GM18520 (cell line): ENCODE measurements around the gene TBXA2R.

Source experiments
- ATAC-seq: cut with Tn5 transposase; IDR thresholded peaks from one replicate; pipeline ENCODE4 v1.9.1; 2021; ENCODE audit not compliant: unreplicated experiment

TBXA2R gene

GRCh38 chr19:3607303-3608078 is 816 bp upstream of the TBXA2R start:
- no peak for ATAC-seq

DNA sequence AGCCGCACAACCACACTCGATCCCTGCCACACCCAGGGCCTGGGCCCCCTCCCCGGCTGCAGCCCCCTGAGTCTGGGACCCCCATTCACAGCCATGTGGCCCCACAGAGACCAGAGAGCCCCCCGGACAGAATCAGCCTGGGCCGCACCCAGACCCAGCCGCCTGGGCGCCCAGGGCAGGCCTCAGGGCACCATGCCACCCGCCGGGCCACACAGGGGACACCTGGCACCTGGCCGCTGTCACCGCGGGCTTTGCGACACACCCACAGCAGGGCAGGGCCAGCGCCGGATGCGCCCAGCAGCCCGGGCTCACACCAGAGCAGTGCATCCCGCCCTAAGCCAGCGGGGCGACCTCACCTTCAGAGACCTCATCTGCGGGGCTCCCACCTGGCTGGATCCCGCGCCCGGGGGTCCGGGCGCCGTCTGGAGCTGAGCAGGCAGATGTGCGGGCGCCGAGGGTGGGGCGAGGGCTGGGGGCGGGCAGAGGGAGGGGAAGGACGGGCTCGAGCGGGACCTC is 443 bp downstream of the TBXA2R start:
- ATAC-seq, result no peak

GRCh38 chr19:3605770-3606169 is 905 bp downstream of the TBXA2R start:
- no peak for ATAC-seq

GRCh38 chr19:3605361-3605760 is 1.3 kb downstream of the TBXA2R start:
- no peak for ATAC-seq

GRCh38 chr19:3604987-3605343 is 1.7 kb downstream of the TBXA2R start:
- ATAC-seq, result no peak

DNA sequence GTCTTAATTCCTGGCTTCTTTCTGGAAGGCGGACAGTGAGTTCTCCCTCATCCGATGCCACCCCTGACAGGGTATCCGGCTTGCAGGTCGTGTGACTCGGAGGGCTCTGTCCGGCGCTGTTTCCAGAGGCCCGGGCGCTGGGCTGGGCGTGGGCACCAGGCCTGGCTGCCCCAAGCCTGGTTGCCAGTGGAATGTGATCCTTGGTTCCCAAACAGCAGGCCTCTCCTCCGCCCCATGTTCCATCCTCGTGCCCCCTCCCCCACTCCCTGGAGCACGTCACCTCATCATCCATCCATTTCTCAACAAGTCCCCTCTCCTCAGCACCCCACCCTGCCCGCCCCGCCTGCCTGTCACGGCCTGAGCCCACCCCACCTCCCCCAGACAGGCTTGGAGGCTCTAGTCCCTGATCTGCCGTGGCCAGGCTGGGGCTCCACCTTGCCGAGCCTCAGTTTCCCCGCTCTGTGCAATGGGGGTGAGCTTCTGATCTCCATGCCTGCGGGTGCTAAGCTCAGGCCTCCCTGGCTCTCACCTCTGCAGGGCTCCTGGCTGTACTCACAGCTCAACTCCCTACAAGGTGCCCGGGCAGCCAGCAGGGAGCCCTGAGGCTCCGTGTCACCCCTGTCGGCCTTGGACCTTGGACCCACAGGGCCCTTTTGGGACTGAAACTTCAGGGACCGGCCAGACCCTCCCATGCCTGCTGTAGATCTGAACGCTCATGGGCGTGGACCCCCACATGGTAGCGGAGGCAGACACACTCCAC is 2.3 kb downstream of the TBXA2R start:
- no peak for ATAC-seq

DNA sequence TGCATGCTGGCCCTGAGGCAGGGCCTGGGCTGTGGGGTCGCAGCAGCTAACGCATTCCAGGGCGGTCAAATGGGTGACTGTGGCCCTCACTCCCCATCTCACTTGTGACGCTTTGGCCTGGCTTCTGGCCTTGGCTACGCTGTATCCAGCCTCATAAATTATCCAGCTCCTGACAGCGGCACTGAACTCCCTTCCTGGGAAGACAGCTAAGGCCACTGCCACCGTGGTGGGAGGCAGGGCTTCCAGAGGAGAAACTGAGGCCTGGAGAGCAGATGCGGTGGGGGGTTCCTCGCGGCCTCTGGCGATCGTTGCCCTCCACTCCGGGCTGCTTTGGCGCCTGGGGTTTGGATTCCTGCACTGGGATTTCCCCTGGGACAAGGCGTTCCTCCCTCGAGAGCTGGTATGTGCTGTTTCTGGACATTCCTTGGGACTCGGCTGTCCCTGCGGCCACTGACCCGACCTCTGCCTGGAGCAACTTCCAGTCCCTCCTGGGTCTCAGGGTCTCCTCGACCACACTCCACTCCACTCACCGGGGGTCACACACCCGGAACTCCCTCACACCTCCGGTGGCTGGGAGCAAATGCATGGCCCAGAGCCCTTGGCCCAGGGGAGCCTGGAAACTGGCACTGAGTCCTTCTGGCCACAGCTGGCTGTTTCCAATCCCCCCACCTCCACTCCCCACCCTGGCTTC is 3.4 kb downstream of the TBXA2R start:
- no peak for ATAC-seq

- no peak for ATAC-seq
These were observed 5.7 kb downstream of the TBXA2R start for GRCh38 chr19:3601021-3601420.

GRCh38 chr19:3599776-3600187 is 6.9 kb downstream of the TBXA2R start:
- no peak for ATAC-seq

GRCh38 chr19:3595521-3596061 is 11.1 kb downstream of the TBXA2R start:
- no peak for ATAC-seq

GRCh38 chr19:3593156-3593555 is 13.5 kb downstream of the TBXA2R start:
- ATAC-seq, result no peak

DNA sequence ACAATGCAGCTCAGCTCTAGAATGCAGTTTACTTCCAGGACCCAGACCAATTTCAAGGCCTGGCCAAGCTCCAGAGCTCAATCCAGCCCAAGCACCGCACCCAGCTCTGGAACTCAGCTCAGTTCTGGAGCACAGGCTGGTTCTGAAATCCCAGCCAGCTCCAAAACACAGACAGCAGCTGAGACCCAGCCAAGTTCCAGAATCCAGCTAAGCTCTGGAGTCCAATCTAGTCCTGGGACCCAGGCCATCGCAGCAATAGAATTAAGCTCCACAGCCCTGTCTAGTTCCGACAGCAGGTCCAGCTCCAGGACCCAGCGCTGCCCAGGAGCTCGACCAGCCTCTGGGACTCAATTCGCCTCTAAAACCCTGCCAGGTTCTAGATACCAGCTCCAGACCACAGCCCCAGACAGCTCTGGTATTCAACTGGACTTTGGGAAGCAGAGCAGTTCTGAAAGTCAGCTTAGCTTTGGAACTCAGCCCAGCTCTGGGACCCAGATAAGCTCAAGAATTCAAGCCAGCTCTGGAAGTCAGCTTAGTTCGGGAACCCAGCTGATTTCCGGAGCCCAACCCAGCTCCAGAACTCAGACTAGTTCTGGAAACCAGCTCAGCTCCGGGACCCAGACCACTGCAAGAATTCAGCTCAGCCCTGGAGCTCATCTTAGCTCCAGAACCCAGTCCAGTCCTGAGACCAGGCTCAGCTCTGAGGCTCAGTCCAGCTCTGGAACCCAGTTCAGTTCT is 14.6 kb downstream of the TBXA2R start:
- no peak for ATAC-seq

DNA sequence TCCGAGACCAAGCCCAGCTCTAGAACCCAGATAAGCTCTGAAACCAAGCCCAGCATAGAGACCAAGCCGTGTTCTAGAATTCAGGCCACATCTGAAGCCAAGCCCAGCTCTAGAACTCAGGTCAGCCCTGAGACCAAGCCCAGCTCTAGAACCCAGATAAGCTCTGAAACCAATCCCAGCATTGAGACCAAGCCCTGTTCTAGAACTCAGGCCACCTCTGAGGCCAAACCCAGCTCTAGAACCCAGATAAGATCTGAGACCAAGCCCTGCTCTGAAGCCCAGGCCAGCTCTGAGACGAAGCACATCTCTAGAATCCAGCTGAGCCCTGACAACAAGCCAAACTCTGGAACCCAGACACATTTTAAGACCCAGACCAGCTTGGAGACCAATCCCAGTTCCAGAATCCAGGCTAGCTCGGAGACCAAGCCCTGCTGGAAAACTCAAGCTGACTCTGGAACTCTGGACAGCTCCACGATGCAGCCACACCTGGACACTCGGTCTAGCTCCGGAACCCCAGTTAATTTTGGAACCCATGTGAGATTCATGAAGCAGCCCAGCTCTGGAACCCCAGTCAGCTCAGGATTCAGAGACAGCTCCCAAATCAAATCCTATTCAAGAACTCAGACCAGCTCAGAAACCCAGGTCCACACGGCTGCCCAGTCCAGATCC is 15.6 kb downstream of the TBXA2R start:
- ATAC-seq, result no peak

GRCh38 chr19:3589949-3590348 is 16.7 kb downstream of the TBXA2R start:
- ATAC-seq, result no peak

DNA sequence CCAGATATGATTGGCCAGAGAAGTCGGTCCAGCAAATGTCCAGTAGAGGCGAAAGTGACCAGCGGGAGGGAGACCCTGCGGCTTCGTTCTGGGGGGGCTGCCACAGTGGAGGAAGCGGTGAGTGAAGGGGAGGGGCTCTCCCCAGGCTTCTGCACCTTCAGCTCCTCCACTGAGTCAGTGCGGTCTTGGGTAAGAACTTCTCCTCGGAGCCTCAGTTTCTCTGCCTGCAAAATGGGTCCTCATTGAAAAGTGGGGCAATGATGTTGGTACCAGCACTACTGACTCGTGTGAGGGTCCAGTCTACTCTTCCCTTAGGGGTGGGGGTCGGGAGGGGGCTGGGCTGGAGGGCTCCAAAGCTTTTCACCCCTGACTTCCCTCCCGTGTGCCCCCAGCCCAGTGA is 17.2 kb downstream of the TBXA2R start:
- ATAC-seq, result no peak

DNA sequence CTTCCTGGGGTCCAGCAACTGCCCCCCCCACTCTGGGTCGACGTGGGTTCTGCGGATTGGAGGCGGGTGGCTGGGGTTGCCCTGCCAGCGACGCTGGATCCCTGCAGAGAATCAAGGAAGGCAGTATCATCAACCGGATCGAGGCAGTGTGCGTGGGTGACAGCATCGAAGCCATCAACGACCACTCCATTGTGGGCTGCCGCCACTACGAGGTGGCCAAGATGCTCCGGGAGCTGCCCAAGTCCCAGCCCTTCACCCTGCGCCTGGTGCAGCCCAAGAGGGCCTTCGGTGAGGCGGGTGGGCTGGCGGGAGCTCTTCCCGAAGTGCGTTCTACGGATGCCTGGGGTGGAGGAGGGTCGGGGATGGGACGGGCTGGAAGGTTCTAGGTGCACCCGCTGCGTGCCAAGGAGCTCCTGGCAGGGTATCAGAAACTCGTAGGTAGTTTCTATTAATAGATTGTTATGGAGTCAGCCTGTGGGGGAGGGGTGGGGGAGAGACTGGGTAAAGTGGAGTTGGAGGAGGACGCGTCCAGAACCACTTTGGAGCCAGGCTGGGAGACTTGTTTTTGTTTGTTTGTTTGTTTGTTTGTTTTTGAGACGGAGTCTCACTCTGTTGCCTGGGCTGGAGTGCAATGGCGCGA is 19.8 kb downstream of the TBXA2R start:
- ATAC-seq, result no peak

DNA sequence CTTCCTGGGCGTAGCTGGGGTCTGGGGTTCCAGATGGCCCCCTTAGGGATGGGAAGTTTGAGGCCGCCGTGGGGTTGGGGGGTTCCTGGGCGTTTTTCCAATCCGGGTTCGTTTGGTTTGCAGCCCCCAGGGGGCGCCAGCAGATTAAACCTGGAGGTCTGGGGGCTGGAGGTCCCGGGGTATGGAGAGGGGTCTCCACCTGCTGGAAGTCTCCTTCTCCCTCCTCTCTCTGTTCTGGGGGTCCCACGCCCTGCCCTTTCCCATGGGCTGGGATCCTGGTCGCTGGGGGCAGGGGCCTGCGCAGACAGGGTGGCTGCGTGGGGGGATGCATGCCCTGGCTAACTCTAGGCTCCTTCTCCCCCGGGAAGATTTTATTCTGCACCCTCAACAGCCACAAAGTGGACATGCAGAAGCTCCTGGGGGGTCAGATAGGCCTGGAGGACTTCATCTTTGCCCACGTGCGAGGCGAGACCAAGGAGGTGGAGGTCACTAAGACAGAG is 20.5 kb downstream of the TBXA2R start:
- ATAC-seq, result no peak

GRCh38 chr19:3585301-3586126 is 21.2 kb downstream of the TBXA2R start, which contains the start of gene GIPC3:
Gene GIPC3 (plus strand): TSS chr19:3585478. CDS start chr19:3585598, 120 bp downstream.
- no peak for ATAC-seq
